Breast epithelium (tissue), 4 donors: ENCODE results near the gene ARHGAP10. TPM values are rescaled to one million over a fixed set of nuclear protein-coding genes. Genes with fewer than 3 reads are reported as not detected.

Experiments
- DNase-seq, 2 donors: peaks; one replicate each; pipeline ENCODE4 v3.0.0-alpha.2; 2019; ENCODE audit warnings: low spot score in 2 of 2
- H3K27ac ChIP-seq, 2 donors: fragments of 200-600 bp; sonication (generic) in 1 of 2; one replicate each; pipeline ENCODE4 v1.5.1; 2016 to 2019; ENCODE audit warnings: mild to moderate bottlenecking in 1 of 2
- H3K27me3 ChIP-seq, 2 donors: fragments of 200-600 bp; sonication (generic) in 1 of 2; one replicate each; pipeline versions ENCODE4 v1.5.1 to v1.6.0; 2017 to 2019; ENCODE audit warnings: control low read depth in 1 of 2, mild to moderate bottlenecking in 1 of 2
- H3K36me3 ChIP-seq: fragments of 200-600 bp; one replicate; pipeline ENCODE4 v1.5.1; 2019
- H3K4me1 ChIP-seq, 2 donors: fragments of 200-600 bp; sonication (generic); one replicate each; pipeline ENCODE4 v1.5.1; 2016 to 2019; ENCODE audit warnings: control low read depth in 1 of 2
- H3K4me3 ChIP-seq, 3 donors: fragments of 200-600 bp; sonication (generic); 1 replicate in 2 of 3; 2 replicates in 1 of 3; pipeline ENCODE4 v1.5.1; 2016 to 2019; ENCODE audit warnings: mild to moderate bottlenecking in 3 of 3, moderate library complexity in 2 of 3
- H3K9me3 ChIP-seq, 2 donors: fragments of 200-600 bp; sonication (generic) in 1 of 2; one replicate each; pipeline ENCODE4 v1.5.1; 2016 to 2019; ENCODE audit warnings: control low read depth in 1 of 2
- POLR2A ChIP-seq: fragments of 450-650 bp; IDR thresholded peaks from one replicate; pipeline ENCODE4 v1.6.1; 2016; ENCODE audit warnings: antibody characterized with exemption, mild to moderate bottlenecking, moderate library complexity
- POLR2AphosphoS5 ChIP-seq, 3 donors: sonication (generic); formaldehyde crosslinking; IDR thresholded peaks; one replicate each; pipeline ENCODE4 v1.6.1; 2017; ENCODE audit warnings: antibody characterized with exemption in 3 of 3
- intact Hi-C: fragments of 100-400 bp; cut with DNase I; formaldehyde crosslinking; loops from one replicate; pipeline ENCODE4 v1.15.1; 2023; ENCODE audit warnings: low total_unique reads
- total RNA-seq, 3 donors: library from RNA; depleted of rRNA; stranded (reverse); fragments of >200 nt; gene quantifications; one replicate each; pipeline ENCODE4 v1.1.0, GENCODE V29; 2016
- TF ChIP-seq, protein P1 (sequence below), 3 donors: fragments of 450-650 bp; IDR thresholded peaks; one replicate each; pipeline ENCODE4 v1.5.1; 2016 to 2017; ENCODE audit warnings: antibody characterized with exemption in 3 of 3, mild to moderate bottlenecking in 3 of 3, moderate library complexity in 3 of 3

ARHGAP10 gene
- total RNA-seq, 3 donors from 2014 or later = 49.5 to 138 (median 62.6) TPM

DNA sequence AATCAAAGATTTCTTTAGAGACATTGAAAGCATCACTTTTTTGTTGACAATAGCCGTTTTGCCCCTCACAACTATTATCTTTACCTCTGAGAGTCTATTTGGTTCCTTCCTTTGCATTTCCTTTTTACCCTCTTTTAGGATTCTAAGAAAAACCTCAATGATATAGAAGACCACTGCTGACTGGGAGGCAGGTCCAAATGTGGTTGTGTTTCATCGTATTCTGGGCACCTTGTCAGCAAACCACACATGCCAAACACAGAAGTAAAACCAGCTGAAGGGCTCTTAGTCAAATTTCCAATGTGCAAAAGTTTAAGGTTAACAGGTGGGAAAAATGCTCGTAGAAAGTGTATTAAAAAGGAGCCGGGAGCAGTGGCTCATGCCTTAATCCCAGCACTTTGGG lies 42.8 kb upstream of the ARHGAP10 start:
- no peak for TF ChIP-seq POLR2A
- TF ChIP-seq, protein P1, sequence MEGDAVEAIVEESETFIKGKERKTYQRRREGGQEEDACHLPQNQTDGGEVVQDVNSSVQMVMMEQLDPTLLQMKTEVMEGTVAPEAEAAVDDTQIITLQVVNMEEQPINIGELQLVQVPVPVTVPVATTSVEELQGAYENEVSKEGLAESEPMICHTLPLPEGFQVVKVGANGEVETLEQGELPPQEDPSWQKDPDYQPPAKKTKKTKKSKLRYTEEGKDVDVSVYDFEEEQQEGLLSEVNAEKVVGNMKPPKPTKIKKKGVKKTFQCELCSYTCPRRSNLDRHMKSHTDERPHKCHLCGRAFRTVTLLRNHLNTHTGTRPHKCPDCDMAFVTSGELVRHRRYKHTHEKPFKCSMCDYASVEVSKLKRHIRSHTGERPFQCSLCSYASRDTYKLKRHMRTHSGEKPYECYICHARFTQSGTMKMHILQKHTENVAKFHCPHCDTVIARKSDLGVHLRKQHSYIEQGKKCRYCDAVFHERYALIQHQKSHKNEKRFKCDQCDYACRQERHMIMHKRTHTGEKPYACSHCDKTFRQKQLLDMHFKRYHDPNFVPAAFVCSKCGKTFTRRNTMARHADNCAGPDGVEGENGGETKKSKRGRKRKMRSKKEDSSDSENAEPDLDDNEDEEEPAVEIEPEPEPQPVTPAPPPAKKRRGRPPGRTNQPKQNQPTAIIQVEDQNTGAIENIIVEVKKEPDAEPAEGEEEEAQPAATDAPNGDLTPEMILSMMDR (IDR thresholded peaks at IDR 0.05) = no peak
- no peak for TF ChIP-seq POLR2AphosphoS5 (IDR thresholded peaks at IDR 0.05)
- H3K36me3 ChIP-seq = no peaks in the 10 kb centered on the region
- intact Hi-C loops = no loop called here
- H3K27ac ChIP-seq = no peak overlapping the region
- no peaks in the 10 kb centered on the region for H3K4me1 ChIP-seq
- H3K4me3 ChIP-seq = no peak overlapping the region
- no peaks in the 10 kb centered on the region for H3K27me3 ChIP-seq
- no peaks in the 10 kb centered on the region for H3K9me3 ChIP-seq
- no peak for DNase-seq

DNA sequence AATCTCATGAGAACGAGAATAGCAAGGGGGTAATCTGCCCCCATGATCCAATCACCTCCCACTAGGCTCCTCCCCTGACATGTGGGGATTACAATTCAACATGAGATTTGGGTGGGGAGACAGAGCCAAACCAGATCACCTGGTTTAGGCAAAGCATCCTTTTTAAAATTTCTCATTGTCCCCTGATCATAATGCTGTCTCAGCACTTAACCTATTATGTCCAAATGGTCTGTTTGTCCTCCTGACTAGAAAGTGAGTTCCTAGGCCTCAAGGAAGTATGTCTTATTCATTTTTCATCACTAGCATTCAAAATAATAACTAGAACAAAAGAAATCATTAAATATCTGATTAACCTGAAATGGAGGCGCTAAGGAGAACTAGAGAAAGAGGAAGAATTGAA lies 40.1 kb upstream of the ARHGAP10 start:
- Histone ChIP-seq H3K27ac (no peak overlapping the region), H3K9me3 (no peaks in the 10 kb centered on the region), H3K36me3 (no peaks in the 10 kb centered on the region), H3K4me1 (no peaks in the 10 kb centered on the region), H3K27me3 (no peaks in the 10 kb centered on the region), H3K4me3 (no peak overlapping the region)
- no peak for DNase-seq
- intact Hi-C loops = no loop called here
- TF ChIP-seq POLR2AphosphoS5 (IDR thresholded peaks at IDR 0.05) (no peak), POLR2A (no peak)
- TF ChIP-seq, protein P1 (IDR thresholded peaks at IDR 0.05) = no peak

- Histone ChIP-seq H3K27me3 (no peaks in the 10 kb centered on the region), H3K36me3 (no peaks in the 10 kb centered on the region), H3K9me3 (no peaks in the 10 kb centered on the region), H3K27ac (no peak overlapping the region), H3K4me1 (no peaks in the 10 kb centered on the region), H3K4me3 (no peak overlapping the region)
- DNase-seq = no peak
- intact Hi-C loops = no loop called here
- TF ChIP-seq POLR2AphosphoS5 (IDR thresholded peaks at IDR 0.05) (no peak), POLR2A (no peak)
- TF ChIP-seq, protein P1 (IDR thresholded peaks at IDR 0.05) = no peak
These were observed 38.7 kb upstream of the ARHGAP10 start for GRCh38 chr4:147693218-147693617.

DNA sequence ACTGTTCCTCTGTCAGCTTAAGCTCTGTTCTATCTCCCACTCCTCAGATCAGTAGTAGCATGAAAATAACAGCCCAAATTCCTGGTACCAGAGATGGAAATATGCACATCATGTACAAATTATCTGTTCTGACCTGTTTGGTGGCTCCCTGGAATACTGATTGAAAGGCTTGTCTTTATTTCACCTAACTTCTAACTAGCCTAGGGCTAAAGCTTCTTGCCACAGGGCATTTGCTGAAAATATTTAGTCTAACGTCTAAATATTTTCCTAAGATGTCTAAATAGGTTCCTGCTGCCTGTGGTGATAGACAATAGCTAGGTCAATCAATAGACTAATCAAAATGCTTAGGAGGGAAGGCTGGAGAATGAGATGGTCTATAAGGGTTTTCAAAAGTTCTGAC lies 35.0 kb upstream of the ARHGAP10 start:
- Histone ChIP-seq H3K4me3 (no peak overlapping the region), H3K9me3 (no peaks in the 10 kb centered on the region), H3K27ac (no peak overlapping the region), H3K27me3 (no peaks in the 10 kb centered on the region), H3K4me1 (no peaks in the 10 kb centered on the region), H3K36me3 (no peaks in the 10 kb centered on the region)
- no peak for DNase-seq
- intact Hi-C loops = no loop called here
- TF ChIP-seq POLR2AphosphoS5 (IDR thresholded peaks at IDR 0.05) (no peak), POLR2A (no peak)
- TF ChIP-seq, protein P1 (IDR thresholded peaks at IDR 0.05) = no peak

DNA sequence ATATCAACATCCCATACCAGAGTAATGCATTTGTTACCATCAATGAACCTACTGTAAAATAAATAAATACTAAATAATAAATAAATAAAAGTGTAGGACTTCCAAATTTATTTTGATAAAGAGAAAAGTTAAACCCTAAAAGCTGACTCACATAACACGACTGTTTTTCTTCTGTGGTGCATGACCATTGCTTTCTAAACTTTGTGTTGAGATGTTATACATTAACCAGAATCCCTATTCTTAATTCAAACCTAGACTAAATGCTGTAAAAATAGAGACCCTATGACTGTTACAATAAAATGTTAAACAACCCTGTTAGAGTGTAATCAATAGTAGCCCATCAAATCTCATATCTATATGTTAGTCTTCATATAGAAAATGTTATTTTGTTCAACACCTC lies 27.0 kb upstream of the ARHGAP10 start:
- Histone ChIP-seq H3K27me3 (no peaks in the 10 kb centered on the region), H3K36me3 (no peaks in the 10 kb centered on the region), H3K4me1 (no peaks in the 10 kb centered on the region), H3K9me3 (no peaks in the 10 kb centered on the region), H3K4me3 (no peak overlapping the region), H3K27ac (no peak overlapping the region)
- no peak for DNase-seq
- no peak for TF ChIP-seq POLR2AphosphoS5 (IDR thresholded peaks at IDR 0.05)
- TF ChIP-seq POLR2A = no peak
- TF ChIP-seq, protein P1 (IDR thresholded peaks at IDR 0.05) = no peak
- intact Hi-C loops = no loop called here
